NB4 (cell line): ENCODE measurements around the gene CDC42BPA.
"Not testable (repeated sequence)": the region's sequence is repeated elsewhere in the genome, so short reads cannot be mapped to it uniquely, and the experiment has no call there.

Source experiments
- DNase-seq: peaks from one replicate; pipeline ENCODE4 v3.0.0; 2010; ENCODE audit warnings: low read depth
- H3K4me3 ChIP-seq: one replicate; pipeline ENCODE4 v1.5.1; 2011; ENCODE audit warnings: mild to moderate bottlenecking, low read depth, low read length, moderate library complexity
- CTCF ChIP-seq: IDR thresholded peaks from one replicate; pipeline ENCODE4 v1.5.1; 2012; ENCODE audit warnings: low read depth, low read length
- MAX ChIP-seq: IDR thresholded peaks from 2 replicates; pipeline ENCODE4 v1.6.1; 2011; ENCODE audit warnings: low read depth, low read length
- MYC ChIP-seq: IDR thresholded peaks from 2 replicates; pipeline ENCODE4 v1.6.1; 2011; ENCODE audit warnings: low read depth, low read length
- POLR2A ChIP-seq: IDR thresholded peaks from 2 replicates; pipeline ENCODE4 v1.6.1; 2011; ENCODE audit warnings: mild to moderate bottlenecking; ENCODE audit not compliant: insufficient read length; ENCODE audit errors: extremely low read depth

Gene CDC42BPA

DNA sequence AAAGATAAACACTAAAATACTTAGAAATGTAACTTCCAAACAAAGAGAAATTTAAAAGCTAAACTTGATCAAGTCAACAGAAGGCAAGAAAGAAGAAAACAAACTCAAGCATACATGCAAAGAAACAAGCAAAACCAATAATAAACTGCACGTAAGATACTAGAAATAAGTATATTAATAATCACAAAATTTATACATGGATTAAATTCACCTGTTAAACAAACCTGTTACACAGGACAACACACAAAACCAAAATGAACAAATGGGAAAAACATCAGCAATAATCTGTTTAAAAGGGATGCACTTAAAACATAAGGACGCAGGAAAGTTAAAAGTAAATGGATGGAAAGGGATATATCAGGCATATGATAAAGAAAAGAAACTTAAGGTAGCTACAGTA lies 165.8 kb downstream of the CDC42BPA start:
- no peak for DNase-seq
- TF ChIP-seq MYC = no peak
- no peak for TF ChIP-seq MAX
- TF ChIP-seq POLR2A = no peak
- TF ChIP-seq CTCF = no peak
- no peak overlapping the region for H3K4me3 ChIP-seq

DNA sequence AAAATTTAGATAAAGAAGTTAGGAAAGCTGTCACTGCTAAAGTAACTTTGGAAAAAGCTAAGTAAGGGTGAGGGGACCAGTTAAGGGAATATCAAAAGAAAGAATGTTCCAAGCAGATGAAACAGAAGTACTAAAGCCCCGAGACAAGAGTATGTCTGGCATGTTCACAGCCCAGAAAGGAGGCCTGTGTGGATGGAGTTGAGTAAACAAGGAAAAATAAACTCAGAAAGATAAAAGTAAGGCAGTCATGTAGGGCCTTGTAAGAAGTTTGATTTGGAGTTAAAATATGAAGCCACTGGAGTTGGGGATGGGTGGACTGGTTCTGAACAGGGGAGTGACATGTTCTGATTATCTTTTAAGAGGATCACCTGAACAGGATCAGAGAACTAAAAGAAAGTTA lies 177.9 kb downstream of the CDC42BPA start:
- TF ChIP-seq CTCF (no peak), POLR2A (no peak), MAX (no peak), MYC (no peak)
- no peak overlapping the region for H3K4me3 ChIP-seq
- DNase-seq = no peak

- DNase-seq = no peak
- no peak for TF ChIP-seq CTCF
- TF ChIP-seq POLR2A = no peak
- no peak for TF ChIP-seq MYC
- TF ChIP-seq MAX = no peak
- H3K4me3 ChIP-seq = no peak overlapping the region
These were observed 182.0 kb downstream of the CDC42BPA start for GRCh38 chr1:227136210-227136820.

DNA sequence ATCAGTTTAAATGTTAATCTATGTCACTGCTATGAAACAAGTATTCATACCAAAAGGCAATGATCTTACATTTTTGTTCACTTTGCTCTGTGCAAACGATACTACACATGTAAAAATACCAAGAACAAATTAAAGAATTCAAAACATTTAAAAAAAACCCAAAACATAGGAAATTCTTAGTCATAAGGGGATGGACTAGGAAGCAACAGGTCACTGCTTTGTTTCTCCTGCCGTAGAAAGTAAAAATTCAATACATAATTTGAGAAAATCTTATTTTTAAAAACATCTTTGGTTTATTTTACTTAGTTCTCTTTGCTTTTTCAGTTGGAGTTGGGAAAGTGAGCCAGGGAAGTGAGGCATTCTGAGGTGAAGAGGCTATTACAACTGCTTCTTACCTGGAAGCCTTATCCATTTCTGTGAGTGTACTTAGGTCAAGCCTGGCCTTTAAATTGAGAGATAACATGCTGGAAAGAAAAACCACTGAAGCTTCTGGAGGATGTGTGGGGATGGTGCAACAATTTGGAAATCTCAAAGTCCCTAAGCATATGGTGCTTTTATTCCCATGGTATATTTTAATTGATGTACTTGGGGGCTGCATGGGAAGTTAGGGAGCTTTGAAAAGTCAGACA lies 183.5 kb downstream of the CDC42BPA start:
- no peak for TF ChIP-seq MYC
- TF ChIP-seq CTCF = no peak
- no peak for TF ChIP-seq POLR2A
- no peak for TF ChIP-seq MAX
- no peak for DNase-seq
- no peak overlapping the region for H3K4me3 ChIP-seq

DNA sequence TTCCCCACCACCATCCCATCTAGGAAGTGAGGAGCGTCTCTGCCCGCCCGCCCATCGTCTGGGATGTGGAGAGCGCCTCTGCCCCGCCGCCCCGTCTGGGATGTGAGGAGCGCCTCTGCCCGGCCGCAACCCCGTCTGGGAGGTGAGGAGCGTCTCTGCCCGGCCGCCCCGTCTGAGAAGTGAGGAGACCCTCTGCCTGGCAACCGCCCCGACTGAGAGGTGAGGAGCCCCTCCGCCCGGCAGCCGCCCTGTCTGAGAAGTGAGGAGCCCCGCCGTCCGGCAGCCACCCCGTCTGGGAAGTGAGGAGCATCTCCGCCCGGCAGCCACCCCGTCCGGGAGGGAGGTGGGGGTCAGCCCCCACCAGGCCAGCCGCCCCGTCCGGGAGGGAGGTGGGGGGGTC lies 185.6 kb downstream of the CDC42BPA start:
- DNase-seq, H3K4me3 ChIP-seq: not testable (repeated sequence)

DNA sequence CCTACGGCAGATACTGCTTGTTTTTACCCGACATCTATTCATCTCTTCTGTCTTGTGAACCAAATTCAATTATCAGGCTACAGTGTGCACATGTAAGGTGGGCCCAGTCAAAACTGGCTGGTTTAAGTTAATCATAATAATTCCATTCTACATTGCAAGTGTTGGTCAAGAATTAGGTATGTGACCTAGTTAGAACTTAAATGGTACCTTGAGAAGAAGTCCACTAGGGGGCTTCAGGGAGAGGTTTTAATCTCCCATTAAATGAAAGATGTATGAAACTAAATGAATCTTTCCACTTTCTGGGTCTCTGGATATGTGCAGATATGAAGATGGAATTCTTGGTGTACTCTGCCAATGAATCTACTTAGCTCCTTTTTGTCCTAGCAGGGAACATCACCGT lies 187.1 kb downstream of the CDC42BPA start:
- TF ChIP-seq POLR2A (no peak), MAX (no peak), CTCF (peak; percentile 27)
- DNase-seq = peak; percentile 25
- H3K4me3 ChIP-seq = no peak overlapping the region
